ENCODE results near the gene RBM33. TPM values are rescaled to one million over a fixed set of nuclear protein-coding genes. Genes with fewer than 3 reads are reported as not detected.

The RBM33 gene
- total RNA-seq, 1 experiment from 2014 or later: 61.1 TPM

DNA sequence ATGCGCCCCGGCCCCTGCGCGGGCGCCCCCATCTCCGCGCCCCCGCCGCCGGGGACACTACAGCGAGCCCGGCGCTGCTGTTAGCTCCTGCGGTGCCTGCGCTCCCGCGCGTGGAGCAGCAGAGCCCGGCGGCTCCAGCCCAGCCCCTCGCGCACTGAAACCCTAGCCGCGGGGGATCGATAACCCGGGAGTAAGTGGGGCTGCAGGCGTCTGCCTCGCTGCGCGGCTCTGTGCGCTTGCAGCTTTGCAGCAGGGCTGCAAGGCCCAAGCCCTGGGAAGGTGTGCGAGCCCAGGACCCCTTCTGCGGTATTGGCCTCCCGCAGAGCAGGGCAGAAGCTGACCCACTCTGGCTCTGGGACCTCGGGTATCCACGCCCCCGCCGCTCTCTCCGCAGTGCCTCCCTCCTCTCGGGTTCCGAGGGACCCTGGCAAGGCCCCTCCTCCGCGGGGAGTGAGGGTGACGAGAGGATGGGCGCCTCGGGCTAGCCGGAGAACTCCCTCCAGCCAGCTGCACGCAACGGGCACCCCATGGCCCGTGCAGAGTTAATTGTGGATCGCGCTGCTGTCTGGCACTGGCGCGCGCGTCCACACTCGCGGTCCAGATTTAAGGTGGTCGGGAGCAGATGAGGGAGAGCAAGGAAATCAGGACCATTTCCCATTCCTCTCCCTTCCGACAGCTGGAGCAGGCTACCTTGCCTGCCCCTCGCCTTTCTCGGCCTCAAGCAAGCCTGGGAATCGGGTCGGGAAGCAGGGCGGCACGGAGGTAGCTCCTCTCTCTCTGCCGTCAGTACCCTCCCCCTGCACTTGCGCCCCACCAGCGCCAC is 165.7 kb downstream of the RBM33 start:
- Histone ChIP-seq H3K4me3 (ENCODE audit: low read depth in 2 of 2, low read length in 2 of 2) (peak overlapping the region; percentile 56 to 93), H3K4me1 (ENCODE audit: control insufficient read depth, insufficient read depth, low read length) (peaks cover 35% of the 10 kb centered on the region), H3K27me3 (ENCODE audit: control insufficient read depth, insufficient read depth, low read length) (peaks cover 2% of the 10 kb centered on the region; the same call in 1 of the 2 replicates), H3K36me3 (ENCODE audit: control insufficient read depth, insufficient read depth, low read length) (no peaks in the 10 kb centered on the region), H3K27ac (ENCODE audit: low read length) (peak overlapping the region; percentile 63), H3K9me3 (ENCODE audit: control insufficient read depth, insufficient read depth, low read depth, low read length) (no peaks in the 10 kb centered on the region)
- TF ChIP-seq TCF7L2 (IDR thresholded peaks at IDR 0.05; ENCODE audit: low read depth, low read length) (no peak), SIN3A (IDR thresholded peaks at IDR 0.05; ENCODE audit: borderline replicate concordance, insufficient read depth, low read depth, low read length) (no peak), POLR2AphosphoS5 (IDR thresholded peaks at IDR 0.05; ENCODE audit: low read depth, low read length) (no peak)
- TF ChIP-seq, protein P1, sequence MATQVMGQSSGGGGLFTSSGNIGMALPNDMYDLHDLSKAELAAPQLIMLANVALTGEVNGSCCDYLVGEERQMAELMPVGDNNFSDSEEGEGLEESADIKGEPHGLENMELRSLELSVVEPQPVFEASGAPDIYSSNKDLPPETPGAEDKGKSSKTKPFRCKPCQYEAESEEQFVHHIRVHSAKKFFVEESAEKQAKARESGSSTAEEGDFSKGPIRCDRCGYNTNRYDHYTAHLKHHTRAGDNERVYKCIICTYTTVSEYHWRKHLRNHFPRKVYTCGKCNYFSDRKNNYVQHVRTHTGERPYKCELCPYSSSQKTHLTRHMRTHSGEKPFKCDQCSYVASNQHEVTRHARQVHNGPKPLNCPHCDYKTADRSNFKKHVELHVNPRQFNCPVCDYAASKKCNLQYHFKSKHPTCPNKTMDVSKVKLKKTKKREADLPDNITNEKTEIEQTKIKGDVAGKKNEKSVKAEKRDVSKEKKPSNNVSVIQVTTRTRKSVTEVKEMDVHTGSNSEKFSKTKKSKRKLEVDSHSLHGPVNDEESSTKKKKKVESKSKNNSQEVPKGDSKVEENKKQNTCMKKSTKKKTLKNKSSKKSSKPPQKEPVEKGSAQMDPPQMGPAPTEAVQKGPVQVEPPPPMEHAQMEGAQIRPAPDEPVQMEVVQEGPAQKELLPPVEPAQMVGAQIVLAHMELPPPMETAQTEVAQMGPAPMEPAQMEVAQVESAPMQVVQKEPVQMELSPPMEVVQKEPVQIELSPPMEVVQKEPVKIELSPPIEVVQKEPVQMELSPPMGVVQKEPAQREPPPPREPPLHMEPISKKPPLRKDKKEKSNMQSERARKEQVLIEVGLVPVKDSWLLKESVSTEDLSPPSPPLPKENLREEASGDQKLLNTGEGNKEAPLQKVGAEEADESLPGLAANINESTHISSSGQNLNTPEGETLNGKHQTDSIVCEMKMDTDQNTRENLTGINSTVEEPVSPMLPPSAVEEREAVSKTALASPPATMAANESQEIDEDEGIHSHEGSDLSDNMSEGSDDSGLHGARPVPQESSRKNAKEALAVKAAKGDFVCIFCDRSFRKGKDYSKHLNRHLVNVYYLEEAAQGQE (IDR thresholded peaks at IDR 0.05; ENCODE audit: insufficient read depth in 1 of 2, low read depth in 2 of 2, low read length in 1 of 2): no peak
- TF ChIP-seq, protein P2, sequence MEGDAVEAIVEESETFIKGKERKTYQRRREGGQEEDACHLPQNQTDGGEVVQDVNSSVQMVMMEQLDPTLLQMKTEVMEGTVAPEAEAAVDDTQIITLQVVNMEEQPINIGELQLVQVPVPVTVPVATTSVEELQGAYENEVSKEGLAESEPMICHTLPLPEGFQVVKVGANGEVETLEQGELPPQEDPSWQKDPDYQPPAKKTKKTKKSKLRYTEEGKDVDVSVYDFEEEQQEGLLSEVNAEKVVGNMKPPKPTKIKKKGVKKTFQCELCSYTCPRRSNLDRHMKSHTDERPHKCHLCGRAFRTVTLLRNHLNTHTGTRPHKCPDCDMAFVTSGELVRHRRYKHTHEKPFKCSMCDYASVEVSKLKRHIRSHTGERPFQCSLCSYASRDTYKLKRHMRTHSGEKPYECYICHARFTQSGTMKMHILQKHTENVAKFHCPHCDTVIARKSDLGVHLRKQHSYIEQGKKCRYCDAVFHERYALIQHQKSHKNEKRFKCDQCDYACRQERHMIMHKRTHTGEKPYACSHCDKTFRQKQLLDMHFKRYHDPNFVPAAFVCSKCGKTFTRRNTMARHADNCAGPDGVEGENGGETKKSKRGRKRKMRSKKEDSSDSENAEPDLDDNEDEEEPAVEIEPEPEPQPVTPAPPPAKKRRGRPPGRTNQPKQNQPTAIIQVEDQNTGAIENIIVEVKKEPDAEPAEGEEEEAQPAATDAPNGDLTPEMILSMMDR (IDR thresholded peaks at IDR 0.05): no peak
- BruUV-seq (replicated peaks): no TSS peak
- no peak for DNase-seq (ENCODE audit: low read depth, low spot score)
- ChIA-PET CTCF (interaction anchor here (0.6 kb wide), 1 partner anchor 663 kb away, joined by 3 read pairs; no protein-coding TSS in a partner anchor), POLR2A (no interaction called here)
- intact Hi-C loops (cut with micrococcal nuclease; ENCODE audit: unreplicated experiment): loop anchor here (5.0 to 10.0 kb wide), 2 partner anchors 325 to 662 kb away; no protein-coding TSS in a partner anchor
- no peak for ATAC-seq
- in situ Hi-C loops (cut with HindIII; ENCODE audit: low pct_unique_long_range_greater_than_20kb, low sequenced_read_pairs): no loop called here

DNA sequence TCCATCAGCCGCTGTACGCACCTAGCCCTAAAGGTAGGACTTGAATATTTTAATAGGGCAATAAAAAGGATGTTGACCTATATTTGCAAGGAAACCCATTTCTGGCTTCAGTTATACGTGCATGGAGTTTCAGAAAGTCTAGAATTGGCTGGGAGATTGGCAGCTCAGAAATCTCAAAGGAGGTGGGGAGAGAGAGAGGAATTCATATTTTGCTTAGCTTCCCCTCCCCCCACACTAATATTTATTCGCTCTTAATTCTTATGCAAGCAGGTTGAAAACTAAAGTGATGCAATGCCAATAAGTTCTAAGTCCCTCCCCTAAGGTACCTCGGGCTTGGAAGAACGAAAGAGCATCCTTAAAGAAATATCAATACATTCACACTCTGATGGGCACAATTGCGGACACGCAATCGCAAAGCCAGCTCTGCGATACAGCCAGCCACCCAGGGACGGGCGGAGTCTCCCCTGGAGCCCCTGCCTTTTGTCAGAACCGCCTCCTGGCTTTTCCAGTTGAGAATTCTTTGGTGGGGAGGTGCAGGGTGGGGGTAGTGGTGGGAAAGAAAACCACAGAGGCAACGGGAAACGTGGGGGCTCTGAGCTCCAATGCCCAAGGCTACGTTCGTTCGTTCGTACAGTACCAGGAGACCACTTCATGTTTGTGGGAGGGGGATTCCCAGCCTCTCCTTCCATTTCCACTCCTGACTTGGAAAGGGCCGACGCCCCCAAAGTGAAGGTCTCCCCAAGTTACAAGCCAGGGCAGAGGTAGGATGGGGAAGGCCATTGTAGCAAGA is 166.5 kb downstream of the RBM33 start:
- TF ChIP-seq TCF7L2 (IDR thresholded peaks at IDR 0.05; ENCODE audit: low read depth, low read length): no peak
- TF ChIP-seq, protein P2 (IDR thresholded peaks at IDR 0.05): no peak
- ATAC-seq (no peak), DNase-seq (ENCODE audit: low read depth, low spot score) (no peak)
- H3K27me3 ChIP-seq (ENCODE audit: control insufficient read depth, insufficient read depth, low read length): peaks cover 2% of the 10 kb centered on the region; the same call in 1 of the 2 replicates
- intact Hi-C loops (cut with micrococcal nuclease; ENCODE audit: unreplicated experiment) (loop anchor here (5.0 to 10.0 kb wide), 2 partner anchors 324 to 661 kb away; no protein-coding TSS in a partner anchor), in situ Hi-C loops (cut with HindIII; ENCODE audit: low pct_unique_long_range_greater_than_20kb, low sequenced_read_pairs) (no loop called here)
- H3K4me3 ChIP-seq (ENCODE audit: low read depth in 2 of 2, low read length in 2 of 2): peak overlapping the region; percentile 56 to 93
- no TSS peak for BruUV-seq (replicated peaks)
- peak overlapping the region; percentile 63 for H3K27ac ChIP-seq (ENCODE audit: low read length)
- POLR2A ChIA-PET: no interaction called here
- CTCF ChIA-PET: interaction anchor here (0.6 kb wide), 1 partner anchor 662 kb away, joined by 3 read pairs; no protein-coding TSS in a partner anchor
- no peaks in the 10 kb centered on the region for H3K9me3 ChIP-seq (ENCODE audit: control insufficient read depth, insufficient read depth, low read depth, low read length)
- H3K36me3 ChIP-seq (ENCODE audit: control insufficient read depth, insufficient read depth, low read length): no peaks in the 10 kb centered on the region
- H3K4me1 ChIP-seq (ENCODE audit: control insufficient read depth, insufficient read depth, low read length): peaks cover 40% of the 10 kb centered on the region
